Memory B cell (primary cell): ENCODE data around the gene GRIK4.
A peak's percentile ranks its signal among the peaks of the same experiment; 100 is the strongest.

ENCODE experiments used
- ATAC-seq: fragments of 150-1000 bp; cut with Tn5 transposase; 2 replicates; pipeline ENCODE4 v1.10.0; 2021; ENCODE audit warnings: low read depth, mild to moderate bottlenecking, moderate library complexity
- DNase-seq, 2 donors: peaks; one replicate each; pipeline ENCODE4 v3.0.0; 2022; ENCODE audit warnings: low spot score in 2 of 2
- H3K27ac Mint-ChIP-seq: one replicate; pipeline ENCODE4 v1.8.0; 2022; ENCODE audit warnings: mild to moderate bottlenecking, moderate library complexity, mixed read lengths
- H3K27me3 Mint-ChIP-seq: one replicate; pipeline ENCODE4 v1.8.0; 2022; ENCODE audit warnings: mixed read lengths
- H3K36me3 Mint-ChIP-seq: one replicate; pipeline ENCODE4 v1.8.0; 2022; ENCODE audit warnings: mild to moderate bottlenecking, mixed read lengths
- H3K4me1 Mint-ChIP-seq: one replicate; pipeline ENCODE4 v1.8.0; 2022; ENCODE audit warnings: mixed read lengths
- H3K4me3 Mint-ChIP-seq: one replicate; pipeline ENCODE4 v1.8.0; 2022; ENCODE audit warnings: mild to moderate bottlenecking, moderate library complexity, mixed read lengths
- H3K9me3 Mint-ChIP-seq: one replicate; pipeline ENCODE4 v1.8.0; 2022; ENCODE audit warnings: mixed read lengths

Gene GRIK4

DNA sequence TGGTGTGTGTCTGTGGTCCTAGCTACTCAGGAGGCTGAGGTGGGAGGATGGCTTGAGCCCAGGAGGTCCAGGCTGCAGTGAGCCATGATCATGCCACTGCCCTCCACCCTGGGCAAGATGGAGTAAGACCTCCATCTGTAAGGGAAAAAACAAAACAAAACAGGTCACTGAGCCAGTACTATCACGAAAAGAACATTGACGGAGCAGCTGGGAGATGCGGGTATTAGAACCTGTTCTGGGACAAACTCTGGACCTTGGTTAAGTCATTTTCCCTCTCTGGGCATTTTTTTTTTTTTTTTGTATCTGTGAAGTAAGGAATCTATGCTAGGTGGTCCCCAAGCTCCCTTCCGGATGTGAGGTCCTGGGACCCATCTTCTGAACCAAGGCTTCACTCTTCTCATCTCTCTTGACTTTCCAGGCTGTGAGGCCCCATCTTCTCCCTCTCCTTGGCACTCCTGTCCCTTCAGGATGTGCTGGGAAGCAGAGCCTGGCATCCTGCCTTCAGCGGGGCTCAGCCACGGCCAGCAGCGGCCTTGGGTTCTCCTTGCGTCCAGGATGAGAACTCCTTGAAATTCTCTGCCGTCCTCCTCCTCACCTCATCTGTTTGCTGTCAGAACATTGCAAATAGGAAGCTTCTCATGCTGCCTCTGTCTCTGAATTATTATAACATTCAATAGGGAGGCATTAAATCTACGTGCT is 130.8 kb downstream of the GRIK4 start:
- H3K27ac Mint-ChIP-seq: no peak overlapping the region
- H3K36me3 Mint-ChIP-seq: no peaks in the 10 kb centered on the region
- H3K27me3 Mint-ChIP-seq: peaks cover 16% of the 10 kb centered on the region
- ATAC-seq: no peak
- no peak overlapping the region for H3K4me3 Mint-ChIP-seq
- no peaks in the 10 kb centered on the region for H3K4me1 Mint-ChIP-seq
- DNase-seq: no peak
- H3K9me3 Mint-ChIP-seq: no peaks in the 10 kb centered on the region

DNA sequence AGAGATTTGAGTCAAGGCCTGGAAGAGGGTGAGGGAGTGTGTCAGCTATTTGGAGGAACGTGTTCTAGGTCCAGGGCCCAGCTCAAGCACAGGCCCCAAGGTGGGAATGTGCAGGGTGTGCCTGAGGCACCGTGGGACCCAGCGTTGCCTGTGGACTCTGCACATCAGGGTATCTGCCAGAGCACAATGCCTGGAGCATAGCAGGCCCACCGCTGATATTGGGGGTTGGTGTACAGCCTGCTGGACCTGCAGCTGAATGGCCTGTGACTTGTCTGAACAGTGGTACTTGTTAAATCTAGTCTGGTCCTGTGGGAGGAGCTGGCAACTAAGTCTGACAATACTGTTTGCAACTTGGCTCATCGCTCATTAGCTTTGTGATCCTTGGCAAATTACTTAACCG is 131.7 kb downstream of the GRIK4 start:
- no peak for ATAC-seq
- Mint-ChIP-seq H3K4me1 (no peaks in the 10 kb centered on the region), H3K4me3 (no peak overlapping the region), H3K36me3 (no peaks in the 10 kb centered on the region), H3K27me3 (peaks cover 16% of the 10 kb centered on the region), H3K27ac (no peak overlapping the region), H3K9me3 (no peaks in the 10 kb centered on the region)
- no peak for DNase-seq

DNA sequence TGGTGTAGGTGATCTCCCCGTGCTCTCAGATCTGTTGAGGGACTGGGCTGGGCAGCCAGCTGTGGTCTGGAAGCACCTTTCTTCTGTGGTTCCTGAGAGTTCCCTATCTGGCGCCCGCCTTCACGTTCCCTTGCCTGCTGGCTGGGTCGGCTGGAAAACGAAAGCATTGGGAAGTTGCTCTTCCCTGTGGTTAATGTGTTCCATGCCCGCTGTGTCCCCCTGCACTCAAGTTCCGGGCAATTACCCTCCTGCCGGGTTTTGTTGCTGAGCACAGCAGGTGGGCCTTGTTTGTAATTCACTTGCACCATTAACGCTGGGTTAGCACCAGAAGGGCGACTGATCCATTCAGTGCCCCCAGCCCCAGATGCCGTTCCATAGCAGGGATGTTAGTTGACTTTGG is 134.1 kb downstream of the GRIK4 start:
- Mint-ChIP-seq H3K9me3 (no peaks in the 10 kb centered on the region), H3K4me1 (no peaks in the 10 kb centered on the region), H3K4me3 (no peak overlapping the region), H3K27ac (no peak overlapping the region), H3K27me3 (peaks cover 14% of the 10 kb centered on the region), H3K36me3 (no peaks in the 10 kb centered on the region)
- ATAC-seq (no peak), DNase-seq (no peak)

DNA sequence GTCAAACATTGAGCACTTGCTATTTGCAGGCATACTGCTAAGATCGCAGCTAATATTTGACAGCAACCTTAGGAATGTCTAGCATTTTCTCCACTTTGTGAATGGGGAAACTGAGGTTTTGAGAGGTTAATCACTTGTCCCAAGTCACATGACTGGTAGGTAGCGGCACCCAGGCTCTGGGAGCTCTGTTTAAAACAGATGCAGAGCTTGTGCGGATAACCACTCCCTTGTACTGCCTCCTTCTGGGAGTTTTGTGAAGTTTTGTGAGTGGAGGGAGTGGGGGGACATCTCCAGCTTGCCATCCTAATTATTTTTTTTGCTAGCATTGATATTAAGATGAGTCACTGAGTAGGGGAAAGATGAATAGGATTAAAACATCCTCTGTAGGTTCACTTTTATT is 134.7 kb downstream of the GRIK4 start:
- H3K27me3 Mint-ChIP-seq: peaks cover 15% of the 10 kb centered on the region
- H3K4me3 Mint-ChIP-seq: no peak overlapping the region
- H3K9me3 Mint-ChIP-seq: no peaks in the 10 kb centered on the region
- no peak overlapping the region for H3K27ac Mint-ChIP-seq
- H3K4me1 Mint-ChIP-seq: no peaks in the 10 kb centered on the region
- DNase-seq: no peak
- no peak for ATAC-seq
- H3K36me3 Mint-ChIP-seq: no peaks in the 10 kb centered on the region

- Mint-ChIP-seq H3K9me3 (no peaks in the 10 kb centered on the region), H3K36me3 (no peaks in the 10 kb centered on the region), H3K4me1 (no peaks in the 10 kb centered on the region)
Measured at GRCh38 chr11:120647681-120648080, 136.1 kb downstream of the GRIK4 start.

DNA sequence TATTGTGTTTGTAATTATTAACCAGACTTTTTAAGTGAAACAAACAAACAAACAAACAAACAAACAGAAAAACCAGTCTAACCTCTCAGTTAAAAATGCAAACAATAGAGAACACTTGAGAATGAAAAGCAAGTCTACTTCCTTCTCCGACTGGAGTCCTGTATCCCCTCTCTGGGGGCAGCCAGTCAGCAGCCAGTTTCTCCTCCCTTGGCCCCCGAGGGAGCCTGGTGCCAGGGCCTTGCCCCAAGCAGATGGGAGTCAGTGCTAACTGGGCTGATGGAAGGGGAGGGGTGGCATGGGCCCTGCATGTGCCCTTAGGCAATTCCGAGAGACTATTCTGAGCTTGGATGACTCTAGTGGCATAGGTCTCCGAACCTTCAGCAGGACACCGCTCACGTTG is 137.2 kb downstream of the GRIK4 start:
- H3K27me3 Mint-ChIP-seq: peaks cover 12% of the 10 kb centered on the region
- H3K9me3 Mint-ChIP-seq: no peaks in the 10 kb centered on the region
- DNase-seq (no peak), ATAC-seq (no peak)
- no peaks in the 10 kb centered on the region for H3K4me1 Mint-ChIP-seq
- no peaks in the 10 kb centered on the region for H3K36me3 Mint-ChIP-seq
- H3K4me3 Mint-ChIP-seq: no peak overlapping the region
- H3K27ac Mint-ChIP-seq: no peak overlapping the region

More at GRCh38 chr11:120647681-120648080, 136.1 kb downstream of the GRIK4 start:
- DNase-seq: no peak
- H3K27me3 Mint-ChIP-seq: peaks cover 12% of the 10 kb centered on the region
- H3K27ac Mint-ChIP-seq: no peak overlapping the region
- no peak overlapping the region for H3K4me3 Mint-ChIP-seq
- ATAC-seq: no peak

DNA sequence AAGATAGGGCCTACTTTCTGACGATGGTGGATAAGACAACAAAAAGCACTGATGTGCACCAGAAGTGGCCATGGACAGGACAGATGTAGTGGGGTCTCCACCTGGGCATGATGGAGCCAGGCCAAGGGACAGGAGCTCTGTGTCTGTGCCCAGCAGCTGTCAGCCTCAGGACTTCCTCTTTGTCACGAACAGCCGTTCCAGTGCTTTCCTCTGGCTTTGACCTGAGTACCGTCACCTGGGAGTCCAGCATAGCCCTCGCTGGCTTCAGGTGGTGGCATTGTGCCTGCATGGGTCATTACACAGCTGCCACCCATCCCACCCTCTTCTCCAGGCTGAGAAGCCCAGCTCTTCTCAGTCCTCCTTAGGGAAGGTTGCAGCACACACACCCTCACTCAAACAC is 137.8 kb downstream of the GRIK4 start:
- Mint-ChIP-seq H3K4me3 (no peak overlapping the region), H3K9me3 (no peaks in the 10 kb centered on the region), H3K27ac (no peak overlapping the region), H3K27me3 (peaks cover 12% of the 10 kb centered on the region), H3K4me1 (no peaks in the 10 kb centered on the region), H3K36me3 (no peaks in the 10 kb centered on the region)
- DNase-seq: no peak
- ATAC-seq: no peak

GRCh38 chr11:120651396-120651795 is 139.8 kb downstream of the GRIK4 start:
- no peaks in the 10 kb centered on the region for H3K36me3 Mint-ChIP-seq
- no peak overlapping the region for H3K27ac Mint-ChIP-seq
- H3K4me1 Mint-ChIP-seq: peaks cover 6% of the 10 kb centered on the region
- H3K9me3 Mint-ChIP-seq: no peaks in the 10 kb centered on the region
- ATAC-seq (no peak), DNase-seq (no peak)
- no peak overlapping the region for H3K4me3 Mint-ChIP-seq
- peaks cover 7% of the 10 kb centered on the region for H3K27me3 Mint-ChIP-seq

DNA sequence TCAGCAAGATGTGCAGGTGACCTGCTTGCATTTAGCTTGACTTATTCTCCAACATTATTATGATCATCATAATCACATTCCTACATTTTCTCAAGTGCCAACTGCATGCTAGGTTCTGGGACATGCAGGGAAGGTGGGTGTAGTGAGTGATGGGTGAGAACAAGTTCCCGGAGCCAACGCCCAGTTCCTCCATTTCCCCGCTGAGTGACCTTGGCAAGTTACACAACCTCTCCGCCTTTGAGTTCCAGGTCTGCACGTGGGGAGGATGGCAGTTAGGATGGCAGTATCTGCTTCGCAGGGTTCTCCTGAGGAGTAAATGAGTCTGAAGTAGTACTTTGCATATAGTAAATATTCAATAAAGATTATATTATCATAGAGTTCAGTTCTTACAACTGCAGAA is 140.3 kb downstream of the GRIK4 start:
- peaks cover 5% of the 10 kb centered on the region for H3K27me3 Mint-ChIP-seq
- H3K27ac Mint-ChIP-seq: no peak overlapping the region
- H3K4me1 Mint-ChIP-seq: peaks cover 6% of the 10 kb centered on the region
- DNase-seq (no peak), ATAC-seq (no peak)
- no peaks in the 10 kb centered on the region for H3K9me3 Mint-ChIP-seq
- H3K36me3 Mint-ChIP-seq: no peaks in the 10 kb centered on the region
- no peak overlapping the region for H3K4me3 Mint-ChIP-seq

DNA sequence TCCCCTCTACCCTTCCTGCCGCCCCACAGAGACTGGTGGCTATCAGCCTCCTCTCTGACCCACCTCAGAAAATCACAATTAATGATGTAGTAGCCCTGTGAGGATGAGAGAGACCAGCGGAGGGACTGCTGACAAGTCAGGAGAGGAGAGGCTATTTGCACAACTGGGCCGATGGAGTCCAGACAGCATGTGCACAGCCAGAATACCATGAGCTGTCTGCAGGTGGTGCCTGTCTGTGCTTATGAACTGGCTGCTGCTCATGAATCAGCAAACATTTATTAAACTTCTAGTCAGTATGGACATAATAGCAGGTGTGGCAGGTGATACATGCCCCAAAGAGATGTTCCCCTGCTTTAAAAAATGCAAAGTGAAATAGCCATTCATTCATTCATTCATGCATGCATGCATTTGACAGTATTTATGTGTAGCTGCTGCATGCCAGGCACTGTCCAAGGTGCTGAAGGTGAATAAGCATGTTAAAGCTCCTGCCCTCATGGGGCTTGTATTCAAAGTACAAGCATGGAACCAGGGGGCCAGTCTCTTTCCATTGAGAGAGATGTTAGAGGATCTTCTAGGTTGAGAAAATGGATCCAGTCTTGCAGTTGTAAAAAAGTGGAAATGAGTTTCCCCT is 141.3 kb downstream of the GRIK4 start:
- peaks cover 11% of the 10 kb centered on the region for H3K4me1 Mint-ChIP-seq
- ATAC-seq (no peak), DNase-seq (no peak)
- H3K36me3 Mint-ChIP-seq: no peaks in the 10 kb centered on the region
- no peak overlapping the region for H3K4me3 Mint-ChIP-seq
- no peak overlapping the region for H3K27ac Mint-ChIP-seq
- no peaks in the 10 kb centered on the region for H3K9me3 Mint-ChIP-seq
- H3K27me3 Mint-ChIP-seq: peaks cover 5% of the 10 kb centered on the region

DNA sequence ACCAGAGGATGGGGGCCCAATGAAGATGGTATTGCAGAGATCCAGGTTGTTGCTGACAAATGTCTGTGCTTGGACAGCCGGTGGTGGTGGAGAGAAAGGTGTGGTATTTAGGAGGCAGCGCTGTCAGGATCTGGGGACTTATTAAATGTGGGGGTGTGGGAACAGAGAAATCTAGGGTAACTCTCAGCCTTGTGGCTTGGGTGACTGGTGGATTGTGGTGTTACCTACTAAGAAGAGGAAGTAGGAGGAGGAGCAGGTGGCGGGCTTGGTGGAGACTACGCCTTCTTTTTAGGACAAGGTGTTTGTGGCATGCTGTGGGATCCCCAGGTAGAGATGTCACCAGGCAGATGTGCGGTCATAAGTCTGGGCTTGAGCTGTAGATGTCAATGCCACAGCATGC is 144.0 kb downstream of the GRIK4 start:
- H3K36me3 Mint-ChIP-seq: no peaks in the 10 kb centered on the region
- H3K4me1 Mint-ChIP-seq: peaks cover 19% of the 10 kb centered on the region
- H3K27ac Mint-ChIP-seq: no peak overlapping the region
- peaks cover 5% of the 10 kb centered on the region for H3K27me3 Mint-ChIP-seq
- no peak overlapping the region for H3K4me3 Mint-ChIP-seq
- ATAC-seq (peak; percentile 59), DNase-seq (no peak)
- no peaks in the 10 kb centered on the region for H3K9me3 Mint-ChIP-seq

GRCh38 chr11:120657306-120658070 is 145.9 kb downstream of the GRIK4 start:
- H3K36me3 Mint-ChIP-seq: no peaks in the 10 kb centered on the region
- no peak for ATAC-seq
- no peak overlapping the region for H3K4me3 Mint-ChIP-seq
- no peak for DNase-seq
- H3K9me3 Mint-ChIP-seq: no peaks in the 10 kb centered on the region
- peaks cover 4% of the 10 kb centered on the region for H3K27me3 Mint-ChIP-seq
- no peak overlapping the region for H3K27ac Mint-ChIP-seq
- H3K4me1 Mint-ChIP-seq: peaks cover 19% of the 10 kb centered on the region

DNA sequence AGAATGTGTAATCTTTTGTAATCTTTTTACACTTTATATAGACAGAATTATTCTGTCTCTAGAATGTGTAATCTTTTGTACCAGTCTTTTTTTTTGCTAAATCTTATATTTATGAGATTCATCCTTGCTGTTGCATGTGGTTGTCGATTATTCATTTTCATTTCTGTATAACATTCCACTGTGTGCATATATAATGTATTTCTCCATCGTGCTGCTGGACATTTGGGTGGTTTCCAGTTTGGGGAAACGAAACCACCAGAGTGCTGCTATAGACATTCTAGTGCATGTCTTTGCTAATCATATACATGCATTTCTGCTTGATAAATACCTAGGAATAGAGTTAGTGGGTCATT is 146.5 kb downstream of the GRIK4 start:
- ATAC-seq: peak; percentile 76
- no peak overlapping the region for H3K4me3 Mint-ChIP-seq
- H3K9me3 Mint-ChIP-seq: no peaks in the 10 kb centered on the region

DNA sequence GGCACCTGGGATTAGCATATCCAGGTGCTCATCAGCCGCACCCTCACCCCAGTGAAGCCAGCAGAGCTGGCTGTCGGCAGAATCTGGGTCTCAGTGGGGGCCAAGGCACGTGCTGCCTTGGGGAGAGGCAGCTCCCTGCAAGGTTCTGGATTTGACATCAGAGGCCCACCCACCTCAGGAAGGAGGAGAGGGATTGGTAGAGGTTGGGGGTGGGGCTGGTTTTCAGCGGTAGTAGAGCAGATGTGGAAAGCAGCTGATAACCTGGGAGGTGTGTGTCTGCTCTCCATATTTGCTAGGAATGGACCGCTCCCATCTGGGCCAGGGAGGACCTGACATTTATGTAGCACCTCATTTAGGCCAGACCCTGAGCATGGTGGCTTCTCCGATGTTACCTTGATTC is 147.5 kb downstream of the GRIK4 start:
- peaks cover 21% of the 10 kb centered on the region for H3K4me1 Mint-ChIP-seq
- peaks cover 10% of the 10 kb centered on the region for H3K27me3 Mint-ChIP-seq
- ATAC-seq (no peak), DNase-seq (no peak)
- H3K4me3 Mint-ChIP-seq: no peak overlapping the region
- H3K27ac Mint-ChIP-seq: no peak overlapping the region
- no peaks in the 10 kb centered on the region for H3K36me3 Mint-ChIP-seq
- no peaks in the 10 kb centered on the region for H3K9me3 Mint-ChIP-seq

More for the DNA sequence above, 146.5 kb downstream of the GRIK4 start:
- Mint-ChIP-seq H3K27ac (no peak overlapping the region), H3K36me3 (no peaks in the 10 kb centered on the region), H3K4me1 (peaks cover 19% of the 10 kb centered on the region), H3K27me3 (peaks cover 4% of the 10 kb centered on the region)
- peak in 1 of 2 donors; percentile 11 for DNase-seq
